Mononuclear cell (primary cell): Measurements from ENCODE around the gene PLEKHA5. TPM values are rescaled to one million over a fixed set of nuclear protein-coding genes. Genes with fewer than 3 reads are reported as not detected.
"Not testable (repeated sequence)": the region's sequence is repeated elsewhere in the genome, so short reads cannot be mapped to it uniquely, and the experiment has no call there.

Experiments used
- H3K27me3 ChIP-seq: 2 replicates; pipeline ENCODE4 v1.6.0; 2011; ENCODE audit warnings: low read length, control low read depth; ENCODE audit not compliant: insufficient read depth
- H3K4me1 ChIP-seq: 2 replicates; pipeline ENCODE4 v1.5.1; 2011; ENCODE audit warnings: mild to moderate bottlenecking, low read length, control low read depth; ENCODE audit not compliant: insufficient read depth
- H3K4me3 ChIP-seq: 2 replicates; pipeline ENCODE4 v1.5.1; 2011; ENCODE audit warnings: mild to moderate bottlenecking, low read length, moderate library complexity
- H3K9me3 ChIP-seq: 2 replicates; pipeline ENCODE4 v1.5.1; 2011; ENCODE audit warnings: low read depth, mild to moderate bottlenecking, control low read depth, low read length
- total RNA-seq: library from RNA; depleted of rRNA; stranded (reverse); fragments of >200 nt; gene quantifications from one replicate; pipeline ENCODE4 v1.2.3, GENCODE V29; 2012

The PLEKHA5 gene
- total RNA-seq, 1 donor = 4.2 TPM

DNA sequence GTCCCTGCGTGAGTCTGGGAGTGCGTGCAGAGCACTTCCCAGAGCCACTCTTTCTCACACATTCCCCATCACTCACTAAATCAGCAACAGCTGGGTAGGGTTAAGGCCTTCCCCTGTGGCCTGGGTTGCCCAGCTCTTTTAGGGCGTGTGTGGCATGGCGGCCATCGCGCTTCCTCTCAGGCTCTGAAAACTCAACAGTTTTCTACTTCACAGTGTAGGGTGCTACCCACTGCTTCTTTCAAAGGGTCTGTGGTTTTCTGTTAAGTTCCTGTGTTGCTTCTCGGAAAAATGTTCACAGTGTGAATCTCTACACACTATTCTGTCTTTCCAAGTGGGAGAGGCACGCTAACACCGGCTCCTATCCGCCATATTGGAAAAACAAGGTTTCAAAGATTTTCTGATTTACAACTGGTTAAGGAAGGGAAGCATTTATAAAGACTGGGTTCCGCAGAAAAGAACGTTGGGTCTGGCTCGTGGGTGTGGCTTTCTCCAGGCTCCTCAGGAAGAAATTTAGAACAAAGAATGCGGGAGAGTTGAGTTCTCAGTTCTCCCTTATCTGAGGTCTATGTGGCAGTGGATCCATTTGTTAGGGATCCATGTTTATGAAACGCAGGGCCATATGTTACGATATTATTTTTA is 274.8 kb downstream of the PLEKHA5 start:
- Histone ChIP-seq H3K4me1 (peaks cover 15% of the 10 kb centered on the region), H3K4me3 (no peak overlapping the region), H3K9me3 (no peaks in the 10 kb centered on the region), H3K27me3 (no peaks in the 10 kb centered on the region)

DNA sequence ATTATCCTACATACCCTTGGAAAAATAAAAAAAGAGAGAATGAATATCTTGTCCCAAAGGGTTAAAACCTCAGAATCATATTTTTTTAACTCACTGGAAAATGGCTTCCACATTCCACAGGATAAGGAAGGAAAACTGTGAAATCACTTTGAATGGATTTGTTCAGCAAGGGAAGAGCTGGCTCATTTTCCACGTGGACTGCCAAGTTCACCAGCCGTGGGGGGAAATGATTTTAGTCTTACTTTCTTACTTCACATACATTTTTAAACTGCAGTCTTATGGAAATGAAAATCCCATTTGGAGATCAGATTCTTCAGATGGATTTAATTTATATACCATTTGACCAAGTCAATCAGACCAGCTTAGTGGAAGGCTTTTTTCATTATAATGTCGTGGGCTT is 279.8 kb downstream of the PLEKHA5 start:
- Histone ChIP-seq H3K9me3 (no peaks in the 10 kb centered on the region), H3K4me3 (no peak overlapping the region), H3K27me3 (no peaks in the 10 kb centered on the region), H3K4me1 (peaks cover under 1% of the 10 kb centered on the region)

DNA sequence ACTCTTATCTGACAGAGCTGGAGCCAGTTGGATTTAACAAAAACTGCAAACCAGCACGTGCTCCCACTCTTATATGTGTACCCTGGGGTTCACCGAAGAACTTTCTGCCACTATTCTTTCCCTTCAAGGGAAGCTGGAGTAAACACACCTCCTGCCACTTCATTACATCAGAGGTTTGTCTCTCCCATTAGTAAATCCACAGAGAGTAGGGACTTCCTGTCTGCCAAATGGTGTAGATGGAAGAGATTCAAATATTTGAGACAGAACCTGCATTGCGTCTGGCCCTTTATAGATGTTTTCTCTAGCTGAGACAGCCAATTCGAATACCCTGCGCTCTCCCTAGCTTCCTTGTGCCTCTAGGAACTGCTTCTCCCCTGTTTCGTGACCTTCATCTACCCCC is 280.7 kb downstream of the PLEKHA5 start:
- Histone ChIP-seq H3K4me3 (no peak overlapping the region), H3K9me3 (no peaks in the 10 kb centered on the region), H3K4me1 (no peaks in the 10 kb centered on the region), H3K27me3 (no peaks in the 10 kb centered on the region)

GRCh38 chr12:19410629-19411185 is 281.2 kb downstream of the PLEKHA5 start:
- Histone ChIP-seq H3K4me1 (no peaks in the 10 kb centered on the region), H3K27me3 (no peaks in the 10 kb centered on the region), H3K9me3 (no peaks in the 10 kb centered on the region), H3K4me3 (no peak overlapping the region)

GRCh38 chr12:19411234-19412204 is 282.0 kb downstream of the PLEKHA5 start:
- no peaks in the 10 kb centered on the region for H3K9me3 ChIP-seq
- no peaks in the 10 kb centered on the region for H3K27me3 ChIP-seq
- H3K4me1 ChIP-seq = no peaks in the 10 kb centered on the region
- H3K4me3 ChIP-seq = no peak overlapping the region

- no peaks in the 10 kb centered on the region for H3K27me3 ChIP-seq
- H3K4me1 ChIP-seq = no peaks in the 10 kb centered on the region
- H3K4me3 ChIP-seq = no peak overlapping the region
- no peaks in the 10 kb centered on the region for H3K9me3 ChIP-seq
Measured at GRCh38 chr12:19412844-19413243, 283.3 kb downstream of the PLEKHA5 start.

GRCh38 chr12:19413582-19413981 is 284.0 kb downstream of the PLEKHA5 start:
- not testable (repeated sequence) for H3K9me3 ChIP-seq, H3K4me3 ChIP-seq, H3K27me3 ChIP-seq, H3K4me1 ChIP-seq

DNA sequence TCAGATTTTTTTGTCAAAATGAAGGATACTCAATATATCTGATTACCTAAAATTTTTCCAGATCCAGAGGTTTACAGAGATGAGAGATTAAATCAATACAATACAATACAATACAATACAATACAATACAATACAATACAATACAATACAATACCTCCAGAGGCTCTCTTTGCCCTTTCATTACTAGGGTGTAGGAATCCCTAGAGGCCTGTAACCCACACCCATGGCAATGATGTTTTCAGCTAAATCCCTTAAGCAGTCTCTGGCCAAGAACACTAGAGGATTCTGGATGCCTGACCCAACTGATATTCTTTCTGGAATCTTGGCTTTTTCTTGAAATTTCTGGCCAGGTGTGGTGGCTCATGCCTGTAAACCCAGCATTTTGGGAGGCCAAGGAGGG is 286.0 kb downstream of the PLEKHA5 start:
- Histone ChIP-seq H3K4me3 (no peak overlapping the region), H3K4me1 (no peaks in the 10 kb centered on the region), H3K27me3 (no peaks in the 10 kb centered on the region), H3K9me3 (no peaks in the 10 kb centered on the region)

GRCh38 chr12:19419086-19419485 is 289.6 kb downstream of the PLEKHA5 start:
- Histone ChIP-seq H3K27me3 (no peaks in the 10 kb centered on the region), H3K4me3 (no peak overlapping the region), H3K4me1 (no peaks in the 10 kb centered on the region), H3K9me3 (no peaks in the 10 kb centered on the region)

DNA sequence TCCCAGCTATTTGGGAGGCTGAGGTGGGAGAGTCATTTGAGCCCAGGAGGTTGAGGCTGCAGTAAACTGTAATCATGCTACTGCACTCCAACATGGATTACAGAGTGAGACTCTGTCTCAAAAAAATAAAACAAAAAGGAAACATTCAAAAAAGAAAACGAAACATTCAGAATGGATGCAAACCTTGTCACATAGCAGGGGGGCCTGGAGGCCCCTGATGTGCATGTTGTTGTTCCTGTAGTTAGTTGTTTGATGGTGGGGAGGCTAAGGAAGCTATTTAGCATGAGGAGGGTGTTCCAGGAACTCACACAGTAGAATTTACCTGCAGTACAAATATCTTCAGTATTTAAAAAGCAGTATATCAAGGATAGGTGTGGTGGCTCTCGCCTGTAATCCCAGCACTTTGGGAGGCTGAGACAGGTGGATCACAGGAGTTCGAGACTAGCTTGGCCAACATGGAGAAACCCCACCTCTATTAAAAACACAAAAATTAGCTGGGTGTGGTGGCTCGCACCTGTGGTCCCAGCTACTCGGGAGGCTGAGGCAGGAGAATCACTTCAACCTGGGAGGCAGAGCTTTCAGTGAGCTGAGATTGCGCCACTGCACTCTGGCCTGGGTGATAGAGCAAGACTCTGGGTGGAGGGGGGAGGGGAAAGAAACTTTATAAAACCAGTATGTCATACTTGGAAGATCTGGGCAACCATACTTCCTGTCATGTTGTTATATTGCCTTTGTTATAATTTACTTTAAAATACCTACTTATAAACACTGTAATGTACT is 292.2 kb downstream of the PLEKHA5 start:
- no peaks in the 10 kb centered on the region for H3K27me3 ChIP-seq
- H3K4me3 ChIP-seq = no peak overlapping the region
- no peaks in the 10 kb centered on the region for H3K9me3 ChIP-seq
- H3K4me1 ChIP-seq = no peaks in the 10 kb centered on the region

- Histone ChIP-seq H3K9me3 (no peaks in the 10 kb centered on the region), H3K27me3 (no peaks in the 10 kb centered on the region), H3K4me3 (no peak overlapping the region), H3K4me1 (no peaks in the 10 kb centered on the region)
Measured at GRCh38 chr12:19423166-19423930, 293.8 kb downstream of the PLEKHA5 start.
